OCI-LY1 (cell line): Measurements from ENCODE around the gene C9orf72.

Experiments used
- EZH2 ChIP-seq: fragments of 200-600 bp; sonication (generic), shearing (Covaris generic); IDR thresholded peaks from 2 replicates; pipeline ENCODE4 v1.8.0; 2017; ENCODE audit warnings: borderline replicate concordance, mixed run types, mild to moderate bottlenecking, antibody characterized with exemption, low read length, moderate library complexity, mixed read lengths
- TF ChIP-seq, protein P1 (sequence below): fragments of 200-600 bp; sonication (generic), shearing (Covaris generic); IDR thresholded peaks from 2 replicates; pipeline ENCODE4 v1.5.1; 2017; ENCODE audit warnings: mild to moderate bottlenecking, antibody characterized with exemption, low read length, moderate library complexity, mixed read lengths

DNA sequence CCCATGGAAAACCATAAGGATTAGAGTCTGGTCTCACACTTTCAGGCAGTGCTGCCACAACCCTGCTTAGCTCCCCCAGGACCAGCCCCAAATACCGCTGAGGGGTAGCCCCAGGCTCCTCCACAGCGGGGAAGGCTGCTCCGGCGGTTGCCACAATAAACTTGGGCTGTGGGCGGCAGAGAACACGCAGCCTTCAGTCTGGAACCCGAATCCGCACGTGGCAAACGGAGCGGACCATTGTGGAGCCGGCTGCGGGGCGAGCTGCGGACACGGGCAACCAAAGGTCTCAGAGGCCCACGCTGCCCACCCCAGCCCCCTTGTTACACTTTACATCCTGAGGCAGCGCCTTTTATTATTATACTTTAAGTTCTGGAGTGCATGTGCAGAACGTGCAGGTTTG lies 37.3 kb upstream of the C9orf72 start:
- TF ChIP-seq, protein P1, sequence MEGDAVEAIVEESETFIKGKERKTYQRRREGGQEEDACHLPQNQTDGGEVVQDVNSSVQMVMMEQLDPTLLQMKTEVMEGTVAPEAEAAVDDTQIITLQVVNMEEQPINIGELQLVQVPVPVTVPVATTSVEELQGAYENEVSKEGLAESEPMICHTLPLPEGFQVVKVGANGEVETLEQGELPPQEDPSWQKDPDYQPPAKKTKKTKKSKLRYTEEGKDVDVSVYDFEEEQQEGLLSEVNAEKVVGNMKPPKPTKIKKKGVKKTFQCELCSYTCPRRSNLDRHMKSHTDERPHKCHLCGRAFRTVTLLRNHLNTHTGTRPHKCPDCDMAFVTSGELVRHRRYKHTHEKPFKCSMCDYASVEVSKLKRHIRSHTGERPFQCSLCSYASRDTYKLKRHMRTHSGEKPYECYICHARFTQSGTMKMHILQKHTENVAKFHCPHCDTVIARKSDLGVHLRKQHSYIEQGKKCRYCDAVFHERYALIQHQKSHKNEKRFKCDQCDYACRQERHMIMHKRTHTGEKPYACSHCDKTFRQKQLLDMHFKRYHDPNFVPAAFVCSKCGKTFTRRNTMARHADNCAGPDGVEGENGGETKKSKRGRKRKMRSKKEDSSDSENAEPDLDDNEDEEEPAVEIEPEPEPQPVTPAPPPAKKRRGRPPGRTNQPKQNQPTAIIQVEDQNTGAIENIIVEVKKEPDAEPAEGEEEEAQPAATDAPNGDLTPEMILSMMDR: no peak
- no peak for TF ChIP-seq EZH2
